ENCODE data around the gene FER. TPM values are rescaled to one million over a fixed set of nuclear protein-coding genes. Genes with fewer than 3 reads are reported as not detected.

Gene FER
- total and polyA plus RNA-seq, 2 of the 13 experiments (the other 11 are each of a cell fraction or from before 2014, with no cell fraction given) = 7.9 to 29.0 TPM

DNA sequence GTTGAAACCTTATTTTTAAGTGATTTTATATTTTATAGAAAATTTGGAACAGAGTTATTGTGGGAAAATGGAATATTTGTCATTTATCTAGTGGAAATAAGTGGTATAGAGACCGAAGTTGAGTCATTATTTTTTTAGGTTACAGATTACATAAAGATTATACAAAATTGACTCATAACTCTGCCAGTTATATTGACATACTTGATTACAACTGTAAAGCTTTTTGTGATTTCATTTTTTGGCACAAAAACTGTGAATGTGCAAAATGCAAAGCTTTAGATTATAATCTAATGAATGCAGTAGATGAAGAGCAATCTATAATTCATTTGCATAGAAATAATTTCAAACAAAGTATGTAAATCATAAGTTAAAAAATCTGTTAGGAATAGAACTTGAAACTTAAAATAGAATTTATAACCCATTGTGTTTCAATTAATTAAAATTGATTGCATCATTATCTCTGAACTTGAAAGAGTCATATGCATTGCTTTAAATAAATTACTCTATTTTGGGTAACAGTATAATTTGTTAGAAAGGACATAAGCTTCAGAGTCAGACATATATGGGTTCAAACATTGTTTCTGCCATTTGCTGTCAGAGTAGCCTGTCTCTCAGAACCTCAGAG is 280.4 kb downstream of the FER start (continued):
- TF ChIP-seq MAZ (IDR thresholded peaks at IDR 0.05; ENCODE audit: borderline replicate concordance, low read depth, low read length) = no peak
- TF ChIP-seq MAZ (CRISPR knock-in tag; IDR thresholded peaks at IDR 0.05; ENCODE audit: low read depth) = no peak
- no peak for TF ChIP-seq KLF16 (CRISPR knock-in tag; IDR thresholded peaks at IDR 0.05)

DNA sequence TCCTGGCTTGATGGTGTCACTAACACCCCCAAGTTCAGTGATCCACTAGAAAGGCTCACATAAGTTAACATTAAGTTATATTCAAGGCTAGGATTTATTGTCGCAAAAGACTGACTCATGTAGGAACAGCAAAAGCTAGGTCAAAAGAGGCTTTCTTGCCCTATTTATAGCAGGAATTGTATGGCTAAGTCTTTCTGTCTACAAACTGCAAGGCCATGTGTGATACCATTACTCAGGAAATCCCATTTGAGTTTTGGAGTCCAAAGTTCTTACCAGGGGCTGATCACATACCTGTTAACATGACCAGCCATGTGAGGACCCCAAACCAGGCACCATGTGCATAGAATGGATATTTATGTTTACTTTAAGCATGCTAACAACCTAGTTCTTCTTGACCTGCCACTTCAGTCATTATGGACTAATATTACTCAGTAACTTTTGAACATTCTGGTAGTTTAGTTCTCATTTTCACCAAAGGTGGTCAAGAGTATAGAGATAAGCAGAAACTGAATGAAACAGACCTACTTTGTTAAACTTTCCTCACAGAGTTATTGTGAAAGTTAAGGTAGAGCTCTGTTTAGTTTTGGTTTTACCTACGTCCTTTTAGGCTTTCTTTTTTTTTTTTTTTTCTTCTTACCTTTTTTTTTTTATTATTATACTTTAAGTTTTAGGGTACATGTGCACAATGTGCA is 281.1 kb downstream of the FER start:
- H2AFZ ChIP-seq (ENCODE audit: low read length) = no peak overlapping the region
- ATAC-seq (no peak; the same call in 2 of the 3 replicates), DNase-seq (ENCODE audit: low spot score) (peak; percentile 1), FAIRE-seq (no peak)
- 94% methylated on average over 2 of the region's 2 CpGs for WGBS (ENCODE audit: low lambda C conversion rate)
- ChIA-PET POLR2A (no interaction called here), CTCF (ENCODE audit: low intra/inter-chr PET ratio, low total read pairs) (no interaction called here)
- peaks cover 15% of the 10 kb centered on the region for H3K4me1 ChIP-seq (ENCODE audit: insufficient read depth, low read length)
- in situ Hi-C loops (cut with HindIII; ENCODE audit: extremely low pct_ligation_motif_present, low pct_unique_long_range_greater_than_20kb) (no loop called here), intact Hi-C loops (cut with micrococcal nuclease; ENCODE audit: unreplicated experiment) (no loop called here)
- no peak overlapping the region for H3K4me3 ChIP-seq (replicated peaks in 1 of 3; ENCODE audit: insufficient read depth in 1 of 3, low read depth in 2 of 3, low read length in 3 of 3)
- no peak overlapping the region for H3K9ac ChIP-seq (ENCODE audit: insufficient read depth, low read depth, low read length)
- no peaks in the 10 kb centered on the region for H3K79me2 ChIP-seq (ENCODE audit: insufficient read depth, low read length)
- TF ChIP-seq ZNF644 (CRISPR knock-in tag; IDR thresholded peaks at IDR 0.05; ENCODE audit: low read depth) = 0 out of 2 replicates have a peak, but pooled peaks have one; percentile 19
- TF ChIP-seq, protein P1, sequence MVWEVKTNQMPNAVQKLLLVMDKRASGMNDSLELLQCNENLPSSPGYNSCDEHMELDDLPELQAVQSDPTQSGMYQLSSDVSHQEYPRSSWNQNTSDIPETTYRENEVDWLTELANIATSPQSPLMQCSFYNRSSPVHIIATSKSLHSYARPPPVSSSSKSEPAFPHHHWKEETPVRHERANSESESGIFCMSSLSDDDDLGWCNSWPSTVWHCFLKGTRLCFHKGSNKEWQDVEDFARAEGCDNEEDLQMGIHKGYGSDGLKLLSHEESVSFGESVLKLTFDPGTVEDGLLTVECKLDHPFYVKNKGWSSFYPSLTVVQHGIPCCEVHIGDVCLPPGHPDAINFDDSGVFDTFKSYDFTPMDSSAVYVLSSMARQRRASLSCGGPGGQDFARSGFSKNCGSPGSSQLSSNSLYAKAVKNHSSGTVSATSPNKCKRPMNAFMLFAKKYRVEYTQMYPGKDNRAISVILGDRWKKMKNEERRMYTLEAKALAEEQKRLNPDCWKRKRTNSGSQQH (CRISPR knock-in tag; IDR thresholded peaks at IDR 0.05; ENCODE audit: low read depth) = no peak
- no peak overlapping the region for H3K27ac ChIP-seq (ENCODE audit: extremely low read length, insufficient read depth, low read length)
- no peak overlapping the region for H3K4me2 ChIP-seq (ENCODE audit: low read depth, low read length)
- 0 out of 5 replicates have a peak, but pooled peaks cover 0 to 4% of the 10 kb centered on the region in 2 experiments for H3K36me3 ChIP-seq (replicated peaks in 1 of 2; ENCODE audit: control insufficient read depth in 1 of 2, insufficient read depth in 2 of 2, low read length in 2 of 2)
- H3K9me3 ChIP-seq (ENCODE audit: low read length) = no peaks in the 10 kb centered on the region
- no TSS peak for BruUV-seq (replicated peaks)
- H3K27me3 ChIP-seq (ENCODE audit: control insufficient read depth in 1 of 2, insufficient read depth in 2 of 2, low read length in 2 of 2) = no peaks in the 10 kb centered on the region
- H4K20me1 ChIP-seq (ENCODE audit: insufficient read depth, low read length) = no peaks in the 10 kb centered on the region

Data from HepG2 (cell line).